Measurements from ENCODE around the gene LMBR1.

DNA sequence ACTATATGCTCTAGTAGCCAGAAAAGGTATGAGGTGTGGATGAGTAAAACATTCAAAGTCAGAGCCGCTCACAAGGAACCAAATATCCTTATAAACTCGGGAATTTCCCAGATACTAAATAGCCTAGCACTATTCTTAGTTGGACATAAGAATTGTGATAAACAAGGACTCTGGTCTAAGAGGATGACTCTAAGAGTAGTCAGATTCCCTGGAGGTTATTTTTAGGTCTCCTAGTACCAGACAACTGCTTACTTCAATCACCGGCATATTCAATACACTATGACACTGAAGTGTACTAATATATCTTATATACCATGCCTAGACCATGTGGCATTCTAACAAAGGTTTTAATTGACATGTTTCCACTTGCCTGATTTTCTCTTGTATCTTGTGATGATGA is 56.5 kb downstream of the LMBR1 start:
- TF ChIP-seq, protein P1, sequence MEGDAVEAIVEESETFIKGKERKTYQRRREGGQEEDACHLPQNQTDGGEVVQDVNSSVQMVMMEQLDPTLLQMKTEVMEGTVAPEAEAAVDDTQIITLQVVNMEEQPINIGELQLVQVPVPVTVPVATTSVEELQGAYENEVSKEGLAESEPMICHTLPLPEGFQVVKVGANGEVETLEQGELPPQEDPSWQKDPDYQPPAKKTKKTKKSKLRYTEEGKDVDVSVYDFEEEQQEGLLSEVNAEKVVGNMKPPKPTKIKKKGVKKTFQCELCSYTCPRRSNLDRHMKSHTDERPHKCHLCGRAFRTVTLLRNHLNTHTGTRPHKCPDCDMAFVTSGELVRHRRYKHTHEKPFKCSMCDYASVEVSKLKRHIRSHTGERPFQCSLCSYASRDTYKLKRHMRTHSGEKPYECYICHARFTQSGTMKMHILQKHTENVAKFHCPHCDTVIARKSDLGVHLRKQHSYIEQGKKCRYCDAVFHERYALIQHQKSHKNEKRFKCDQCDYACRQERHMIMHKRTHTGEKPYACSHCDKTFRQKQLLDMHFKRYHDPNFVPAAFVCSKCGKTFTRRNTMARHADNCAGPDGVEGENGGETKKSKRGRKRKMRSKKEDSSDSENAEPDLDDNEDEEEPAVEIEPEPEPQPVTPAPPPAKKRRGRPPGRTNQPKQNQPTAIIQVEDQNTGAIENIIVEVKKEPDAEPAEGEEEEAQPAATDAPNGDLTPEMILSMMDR (IDR thresholded peaks at IDR 0.05), result no peak
- no peak for TF ChIP-seq POLR2AphosphoS5 (IDR thresholded peaks at IDR 0.05)
- no peak for TF ChIP-seq POLR2A (IDR thresholded peaks at IDR 0.05)
